GM12878 (cell line): ENCODE results near the gene USP4. TPM values are rescaled to one million over a fixed set of nuclear protein-coding genes. Genes with fewer than 3 reads are reported as not detected.

Source experiments
- ATAC-seq: fragments of 200-7000 bp; cut with Tn5 transposase; 3 replicates; pipeline ENCODE4 v1.9.1; 2020; ENCODE audit warnings: mild to moderate bottlenecking, moderate library complexity
- BruUV-seq: library from RNA; stranded (reverse); fragments of 400-500 nt; replicated peaks from 2 replicates; lab custom pipeline; 2021; lab: Mats Ljungman, UMichigan
- CTCF ChIA-PET: fragments of 300-600 bp; sonication (Branson Sonifier 250); formaldehyde crosslinking; extraction: SDS; loops from one replicate; lab custom pipeline; 2021; ENCODE audit warnings: inconsistent platforms; lab: Yijun Ruan, JAX
- POLR2A ChIA-PET: fragments of 350-600 bp; formaldehyde crosslinking; extraction: SDS; loops from one replicate; lab custom pipeline; 2021; ENCODE audit warnings: inconsistent platforms; lab: Charles Lee
- RAD21 ChIA-PET: fragments of 300-600 bp; sonication (Branson Sonifier 250); formaldehyde crosslinking; loops from one replicate; lab custom pipeline; 2023; ENCODE audit warnings: antibody characterized with exemption; ENCODE audit not compliant: unreplicated experiment; lab: Charles Lee
- SMC1A ChIA-PET: fragments of 300-600 bp; sonication (Branson Sonifier 250); formaldehyde crosslinking; loops from one replicate; lab custom pipeline; 2023; ENCODE audit not compliant: unreplicated experiment, uncharacterized antibody; lab: Charles Lee
- DNase-seq: peaks from one replicate; pipeline ENCODE4 v3.0.0-alpha.2; 2011; ENCODE audit warnings: low read depth, low spot score
- FAIRE-seq: peaks from 3 replicates; lab custom pipeline; 2011; peaks lifted over from hg19 to GRCh38; lab: Jason Lieb, UNC
- H2AFZ ChIP-seq: 2 replicates; pipeline ENCODE4 v1.6.0; 2011; ENCODE audit warnings: low read depth, low read length, control low read depth; ENCODE audit not compliant: control insufficient read depth
- H3K27ac ChIP-seq: 2 replicates; pipeline ENCODE4 v1.5.1; 2011; ENCODE audit warnings: control low read depth; ENCODE audit not compliant: control insufficient read depth, insufficient read depth
- H3K27me3 ChIP-seq, 2 experiments: replicated peaks in 1 of 2; 2 replicates each; pipeline versions ENCODE4 v1.6.0 to v1.6.1; 2011; ENCODE audit warnings: low read length in 1 of 2; ENCODE audit not compliant: control insufficient read depth in 2 of 2, insufficient read depth in 2 of 2
- H3K36me3 ChIP-seq, 2 experiments: 2 replicates each; pipeline ENCODE4 v1.5.1; 2011; ENCODE audit warnings: low read length in 1 of 2; ENCODE audit not compliant: control insufficient read depth in 2 of 2, insufficient read depth in 2 of 2
- H3K4me1 ChIP-seq: 2 replicates; pipeline ENCODE4 v1.6.1; 2011; ENCODE audit warnings: mild to moderate bottlenecking, low read length, moderate library complexity, mixed read lengths; ENCODE audit not compliant: control insufficient read depth, insufficient read depth
- H3K4me2 ChIP-seq: 2 replicates; pipeline ENCODE4 v1.6.0; 2011; ENCODE audit warnings: control low read depth; ENCODE audit not compliant: control insufficient read depth, insufficient read depth
- H3K4me3 ChIP-seq: fragments of 200-600 bp; sonication (generic); 2 replicates; pipeline ENCODE4 v1.5.1; 2016
- H3K79me2 ChIP-seq: 2 replicates; pipeline ENCODE4 v1.6.0; 2011; ENCODE audit warnings: low read length; ENCODE audit not compliant: control insufficient read depth, insufficient read depth
- H3K9ac ChIP-seq: 2 replicates; pipeline ENCODE4 v1.8.0; 2011; ENCODE audit warnings: low read length, control low read depth, mixed read lengths; ENCODE audit not compliant: control insufficient read depth, insufficient read depth
- H3K9me3 ChIP-seq: replicated peaks from 3 replicates; pipeline ENCODE4 v1.5.1; 2011; ENCODE audit warnings: mild to moderate bottlenecking, low read length; ENCODE audit not compliant: control insufficient read depth, insufficient read depth
- H4K20me1 ChIP-seq: 2 replicates; pipeline ENCODE4 v1.6.0; 2011; ENCODE audit not compliant: control insufficient read depth, insufficient read depth
- BCL11A ChIP-seq: IDR thresholded peaks from 2 replicates; pipeline ENCODE4 v1.6.1; 2011; ENCODE audit warnings: low read depth, low read length
- CBX3 ChIP-seq: fragments of 200-600 bp; sonication (generic); IDR thresholded peaks from 2 replicates; pipeline ENCODE4 v1.6.1; 2016; ENCODE audit warnings: low read depth, borderline replicate concordance
- FOS ChIP-seq: IDR thresholded peaks from 3 replicates; pipeline ENCODE4 v1.6.1; 2011; ENCODE audit warnings: borderline replicate concordance; ENCODE audit not compliant: insufficient read length; ENCODE audit errors: extremely low read depth
- FOXM1 ChIP-seq: IDR thresholded peaks from 2 replicates; pipeline ENCODE4 v1.6.1; 2012; ENCODE audit warnings: low read depth, mild to moderate bottlenecking, inconsistent platforms, low read length, moderate library complexity
- HDAC6 ChIP-seq: fragments of 200-600 bp; sonication (generic); IDR thresholded peaks from one replicate; pipeline ENCODE4 v1.8.0; 2017; ENCODE audit warnings: antibody characterized with exemption; ENCODE audit not compliant: unreplicated experiment
- HDGF ChIP-seq: fragments of 450-650 bp; IDR thresholded peaks from 2 replicates; pipeline ENCODE4 v1.6.1; 2016; ENCODE audit warnings: antibody characterized with exemption
- JUNB ChIP-seq: IDR thresholded peaks from 2 replicates; pipeline ENCODE4 v1.6.1; 2016; ENCODE audit warnings: antibody characterized with exemption, mild to moderate bottlenecking
- JUND ChIP-seq: IDR thresholded peaks from 2 replicates; pipeline ENCODE4 v1.6.1; 2012; ENCODE audit warnings: low read depth, mild to moderate bottlenecking, low read length, improper control_type of control experiment, moderate library complexity
- KLF5 ChIP-seq: fragments of 450-650 bp; IDR thresholded peaks from 2 replicates; pipeline ENCODE4 v1.6.1; 2014; ENCODE audit warnings: mild to moderate bottlenecking; ENCODE audit not compliant: partially characterized antibody
- NR2F1 ChIP-seq: fragments of 450-650 bp; conservative IDR thresholded peaks from 2 replicates; pipeline ENCODE4 v1.6.1; 2017; ENCODE audit warnings: mild to moderate bottlenecking
- POU2F2 ChIP-seq: IDR thresholded peaks from 3 replicates; pipeline ENCODE4 v1.6.1; 2011; ENCODE audit warnings: low read depth, mild to moderate bottlenecking, low read length, borderline replicate concordance
- SMARCA5 ChIP-seq: fragments of 450-650 bp; IDR thresholded peaks from 2 replicates; pipeline ENCODE4 v1.6.1; 2017; ENCODE audit warnings: mild to moderate bottlenecking
- SMC3 ChIP-seq: IDR thresholded peaks from 2 replicates; pipeline ENCODE4 v1.6.1; 2011; ENCODE audit warnings: low read length, improper control_type of control experiment, borderline replicate concordance
- TARDBP ChIP-seq: IDR thresholded peaks from 2 replicates; pipeline ENCODE4 v1.6.1; 2016; ENCODE audit warnings: borderline replicate concordance
- TBL1XR1 ChIP-seq: IDR thresholded peaks from 2 replicates; pipeline ENCODE4 v1.6.1; 2012; ENCODE audit warnings: low read depth, low read length, improper control_type of control experiment
- WRNIP1 ChIP-seq: IDR thresholded peaks from 2 replicates; pipeline ENCODE4 v1.6.1; 2011; ENCODE audit warnings: low read depth, low read length, improper control_type of control experiment, borderline replicate concordance
- ZNF24 ChIP-seq: fragments of 450-650 bp; IDR thresholded peaks from 2 replicates; pipeline ENCODE4 v1.6.1; 2017; ENCODE audit warnings: antibody characterized with exemption, mild to moderate bottlenecking
- ZNF274 ChIP-seq: IDR thresholded peaks from one replicate; pipeline ENCODE4 v1.8.0; 2011; ENCODE audit not compliant: insufficient read length, insufficient read depth
- ZNF384 ChIP-seq: IDR thresholded peaks from 2 replicates; pipeline ENCODE4 v1.6.1; 2012; ENCODE audit warnings: low read depth, mild to moderate bottlenecking, low read length, improper control_type of control experiment, borderline replicate concordance
- WGBS: methylation state at CpG from one replicate; pipeline ENCODE4 v1.1.6; 2016; ENCODE audit warnings: low lambda C conversion rate; ENCODE audit not compliant: insufficient replicate concordance, insufficient coverage; ENCODE audit errors: missing lambda C conversion rate; 5-methylcytosine and 5-hydroxymethylcytosine counted together
- in situ Hi-C: fragments of 300-500 bp; cut with MboI; formaldehyde crosslinking; loops from 9 replicates; pipeline ENCODE4 v1.14.3; 2018; ENCODE audit warnings: mixed read lengths
- intact Hi-C: fragments of 100-400 bp; cut with micrococcal nuclease; formaldehyde crosslinking; loops from one replicate; pipeline ENCODE4 v1.14.2; 2022; ENCODE audit not compliant: unreplicated experiment
- polyA plus RNA-seq, 11 experiments: library from polyadenylated mRNA; depleted of rRNA in 4 of 11; unstranded in 6 of 11; stranded (reverse) in 5 of 11; fragments of >200 nt; fragmentation: Nextera tagmentation in 4 of 11; fragmentation: Illumina TruSeq in 1 of 11; extraction: Ambion mirVana in 4 of 11; extraction: Trizol in 1 of 11; gene quantifications; 1 replicate in 1 of 11; 2 replicates in 10 of 11; pipeline versions ENCODE4 v1.2.1 to v1.2.3, GENCODE V29; 2011 to 2016; ENCODE audit warnings: inconsistent platforms in 2 of 11, missing spikeins in 2 of 11, low read depth in 1 of 11
- total RNA-seq, 4 experiments: library from RNA; depleted of rRNA in 3 of 4; stranded (reverse); fragments of >200 nt in 3 of 4; fragmentation: Illumina TruSeq in 1 of 4; extraction: Trizol in 1 of 4; gene quantifications; 2 replicates each; pipeline versions ENCODE4 v1.2.1 to v1.2.3, GENCODE V29; 2013 to 2021
- TF ChIP-seq, protein P1 (sequence below): IDR thresholded peaks from 2 replicates; pipeline ENCODE4 v1.6.1; 2012; ENCODE audit warnings: low read length, inconsistent platforms
- TF ChIP-seq, protein P2 (sequence below): fragments of 450-650 bp; IDR thresholded peaks from 2 replicates; pipeline ENCODE4 v1.6.1; 2017; ENCODE audit warnings: borderline replicate concordance
- TF ChIP-seq, protein P3 (sequence below): fragments of 450-650 bp; IDR thresholded peaks from 2 replicates; pipeline ENCODE4 v1.6.1; 2018; ENCODE audit warnings: mild to moderate bottlenecking, low read depth, moderate library complexity; ENCODE audit not compliant: partially characterized antibody

Gene USP4
- total and polyA plus RNA-seq, 10 of the 15 experiments (the other 5 are each of a cell fraction or from before 2014, with no cell fraction given) = 26.5 to 77.1 (median 66.0) TPM

DNA sequence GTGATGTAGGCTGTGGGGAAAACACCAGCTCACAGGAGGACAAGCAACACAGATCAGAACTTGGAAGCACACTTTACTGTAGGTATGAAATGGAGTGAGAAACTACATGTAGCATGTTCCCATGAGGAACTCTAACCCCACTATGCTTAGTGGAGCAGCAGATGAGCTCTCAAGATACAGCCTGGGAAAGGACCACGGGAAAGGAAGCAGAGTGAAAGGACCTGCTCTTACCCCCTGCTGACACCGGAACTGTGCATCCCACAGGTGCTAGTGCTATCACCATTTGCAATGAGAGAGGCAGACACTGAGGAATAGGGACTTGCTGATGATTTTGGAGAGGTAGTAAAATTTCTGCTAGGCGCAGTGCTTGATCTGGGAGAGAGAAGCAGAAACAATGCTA, 28.6 kb downstream of the USP4 start:
- ChIA-PET RAD21 (interaction anchor here (1.1 to 1.4 kb wide), 2 partner anchors 9 to 138 kb away, joined by 3 to 9 read pairs; no protein-coding TSS in a partner anchor), POLR2A (interaction anchor here (1.3 to 1.5 kb wide), 2 partner anchors 9 to 101 kb away, joined by 3 to 6 read pairs; partner anchors contain the start of genes RHOA and TCTA), SMC1A (interaction anchor here (0.7 to 1.0 kb wide), 2 partner anchors 62 to 138 kb away, joined by 3 read pairs; no protein-coding TSS in a partner anchor), CTCF (interaction anchor here (0.6 to 1.1 kb wide), 3 partner anchors 9 to 183 kb away, joined by 3 to 4 read pairs (median 3); no protein-coding TSS in a partner anchor)
- H3K36me3 ChIP-seq = peaks cover 11 to 14% of the 10 kb centered on the region in 2 experiments
- H3K4me3 ChIP-seq = no peak overlapping the region
- DNase-seq (peak; percentile 67), ATAC-seq (peak; percentile 49), FAIRE-seq (no peak)
- no peaks in the 10 kb centered on the region for H3K27me3 ChIP-seq
- no peak overlapping the region for H2AFZ ChIP-seq
- H3K79me2 ChIP-seq = peaks cover 2% of the 10 kb centered on the region; the same call in 1 of the 2 replicates
- peaks cover 8% of the 10 kb centered on the region for H3K4me1 ChIP-seq
- H3K4me2 ChIP-seq = no peak overlapping the region
- H3K9me3 ChIP-seq = no peaks in the 10 kb centered on the region
- in situ Hi-C loops (no loop called here), intact Hi-C loops (no loop called here)
- H3K27ac ChIP-seq = peak overlapping the region; percentile 74
- no TSS peak for BruUV-seq
- WGBS = 90% methylated on average over 3 of the region's 3 CpGs
- H4K20me1 ChIP-seq = no peaks in the 10 kb centered on the region
- H3K9ac ChIP-seq = peak overlapping the region; percentile 15; the same call in 1 of the 2 replicates
- TF ChIP-seq SMARCA5 (no peak), JUNB (no peak), BCL11A (no peak), HDGF (peak; percentile 3; the same call in 1 of the 2 replicates), ZNF274 (no peak), WRNIP1 (no peak), SMC3 (no peak), POU2F2 (0 out of 3 replicates have a peak, but pooled peaks have one; percentile 7), FOXM1 (no peak; the same call in 1 of the 2 replicates), ZNF384 (no peak), ZNF24 (no peak), HDAC6 (no peak), JUND (no peak), CBX3 (no peak), KLF5 (no peak), TARDBP (no peak), NR2F1 (no peak), FOS (no peak), TBL1XR1 (no peak)
- TF ChIP-seq, protein P1, sequence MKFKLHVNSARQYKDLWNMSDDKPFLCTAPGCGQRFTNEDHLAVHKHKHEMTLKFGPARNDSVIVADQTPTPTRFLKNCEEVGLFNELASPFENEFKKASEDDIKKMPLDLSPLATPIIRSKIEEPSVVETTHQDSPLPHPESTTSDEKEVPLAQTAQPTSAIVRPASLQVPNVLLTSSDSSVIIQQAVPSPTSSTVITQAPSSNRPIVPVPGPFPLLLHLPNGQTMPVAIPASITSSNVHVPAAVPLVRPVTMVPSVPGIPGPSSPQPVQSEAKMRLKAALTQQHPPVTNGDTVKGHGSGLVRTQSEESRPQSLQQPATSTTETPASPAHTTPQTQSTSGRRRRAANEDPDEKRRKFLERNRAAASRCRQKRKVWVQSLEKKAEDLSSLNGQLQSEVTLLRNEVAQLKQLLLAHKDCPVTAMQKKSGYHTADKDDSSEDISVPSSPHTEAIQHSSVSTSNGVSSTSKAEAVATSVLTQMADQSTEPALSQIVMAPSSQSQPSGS = peak; percentile 95
- TF ChIP-seq, protein P2, sequence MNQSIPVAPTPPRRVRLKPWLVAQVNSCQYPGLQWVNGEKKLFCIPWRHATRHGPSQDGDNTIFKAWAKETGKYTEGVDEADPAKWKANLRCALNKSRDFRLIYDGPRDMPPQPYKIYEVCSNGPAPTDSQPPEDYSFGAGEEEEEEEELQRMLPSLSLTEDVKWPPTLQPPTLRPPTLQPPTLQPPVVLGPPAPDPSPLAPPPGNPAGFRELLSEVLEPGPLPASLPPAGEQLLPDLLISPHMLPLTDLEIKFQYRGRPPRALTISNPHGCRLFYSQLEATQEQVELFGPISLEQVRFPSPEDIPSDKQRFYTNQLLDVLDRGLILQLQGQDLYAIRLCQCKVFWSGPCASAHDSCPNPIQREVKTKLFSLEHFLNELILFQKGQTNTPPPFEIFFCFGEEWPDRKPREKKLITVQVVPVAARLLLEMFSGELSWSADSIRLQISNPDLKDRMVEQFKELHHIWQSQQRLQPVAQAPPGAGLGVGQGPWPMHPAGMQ = no peak
- TF ChIP-seq, protein P3, sequence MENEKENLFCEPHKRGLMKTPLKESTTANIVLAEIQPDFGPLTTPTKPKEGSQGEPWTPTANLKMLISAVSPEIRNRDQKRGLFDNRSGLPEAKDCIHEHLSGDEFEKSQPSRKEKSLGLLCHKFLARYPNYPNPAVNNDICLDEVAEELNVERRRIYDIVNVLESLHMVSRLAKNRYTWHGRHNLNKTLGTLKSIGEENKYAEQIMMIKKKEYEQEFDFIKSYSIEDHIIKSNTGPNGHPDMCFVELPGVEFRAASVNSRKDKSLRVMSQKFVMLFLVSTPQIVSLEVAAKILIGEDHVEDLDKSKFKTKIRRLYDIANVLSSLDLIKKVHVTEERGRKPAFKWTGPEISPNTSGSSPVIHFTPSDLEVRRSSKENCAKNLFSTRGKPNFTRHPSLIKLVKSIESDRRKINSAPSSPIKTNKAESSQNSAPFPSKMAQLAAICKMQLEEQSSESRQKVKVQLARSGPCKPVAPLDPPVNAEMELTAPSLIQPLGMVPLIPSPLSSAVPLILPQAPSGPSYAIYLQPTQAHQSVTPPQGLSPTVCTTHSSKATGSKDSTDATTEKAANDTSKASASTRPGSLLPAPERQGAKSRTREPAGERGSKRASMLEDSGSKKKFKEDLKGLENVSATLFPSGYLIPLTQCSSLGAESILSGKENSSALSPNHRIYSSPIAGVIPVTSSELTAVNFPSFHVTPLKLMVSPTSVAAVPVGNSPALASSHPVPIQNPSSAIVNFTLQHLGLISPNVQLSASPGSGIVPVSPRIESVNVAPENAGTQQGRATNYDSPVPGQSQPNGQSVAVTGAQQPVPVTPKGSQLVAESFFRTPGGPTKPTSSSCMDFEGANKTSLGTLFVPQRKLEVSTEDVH = no peak
